ENCODE results near the gene ZCCHC17. TPM values are rescaled to one million over a fixed set of nuclear protein-coding genes. Genes with fewer than 3 reads are reported as not detected.

ZCCHC17 gene
- total and polyA plus RNA-seq, 2 experiments from 2014 or later = 25.9 to 44.3 TPM

GRCh38 chr1:31410871-31411270 lies 114.0 kb downstream of the ZCCHC17 start:
- Histone ChIP-seq H3K4me3 (no peak overlapping the region), H3K36me3 (replicated peaks; ENCODE audit: insufficient read depth, low read depth) (no peaks in the 10 kb centered on the region), H3K4me2 (no peak overlapping the region), H2AFZ (no peak overlapping the region), H3K9me2 (replicated peaks; ENCODE audit: insufficient read depth) (no peaks in the 10 kb centered on the region), H3K27me3 (no peaks in the 10 kb centered on the region), H4K20me1 (ENCODE audit: insufficient read depth, poor library complexity, severe bottlenecking) (no peaks in the 10 kb centered on the region), H3K27ac (no peak overlapping the region), H3K9me3 (ENCODE audit: low read depth) (no peaks in the 10 kb centered on the region), H3K4me1 (ENCODE audit: insufficient read depth) (peaks cover 19% of the 10 kb centered on the region), H3K79me2 (peaks cover 29% of the 10 kb centered on the region)
- TF ChIP-seq EZH2 (IDR thresholded peaks at IDR 0.05; ENCODE audit: borderline replicate concordance) = no peak
- TF ChIP-seq EZH2phosphoT487 (IDR thresholded peaks at IDR 0.05; ENCODE audit: low read depth, severe bottlenecking, unreplicated experiment) = no peak
- TF ChIP-seq CTCF (IDR thresholded peaks at IDR 0.05; ENCODE audit: poor library complexity) = no peak
- no peak for DNase-seq (ENCODE audit: low spot score)
- WGBS (ENCODE audit: low lambda C conversion rate, missing lambda C conversion rate) = 95% methylated on average over 4 of the region's 4 CpGs

DNA sequence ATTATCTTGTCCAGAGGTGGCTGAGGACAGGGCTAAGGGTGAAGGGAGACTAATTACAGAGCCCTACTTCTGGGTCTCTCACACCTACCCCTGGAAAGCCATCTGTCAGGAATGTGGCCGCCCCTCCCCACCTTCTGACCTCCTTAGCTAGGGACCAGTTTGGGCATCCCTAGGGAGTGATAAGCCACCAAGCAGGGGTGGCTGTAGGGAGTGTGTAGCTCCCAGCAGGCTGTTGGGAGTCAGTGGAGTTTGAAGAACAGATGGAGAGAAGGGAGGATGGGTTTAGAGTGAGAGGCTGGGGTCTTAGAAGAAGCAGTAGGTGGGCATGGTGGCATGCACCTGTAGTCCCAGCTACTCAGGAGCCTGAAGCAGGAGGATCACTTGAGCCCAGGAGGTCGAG lies 115.4 kb downstream of the ZCCHC17 start:
- no peak overlapping the region for H3K27ac ChIP-seq
- H3K79me2 ChIP-seq = peaks cover 34% of the 10 kb centered on the region
- no peaks in the 10 kb centered on the region for H3K27me3 ChIP-seq
- peak overlapping the region; percentile 99 for H3K4me3 ChIP-seq
- no peaks in the 10 kb centered on the region for H4K20me1 ChIP-seq (ENCODE audit: insufficient read depth, poor library complexity, severe bottlenecking)
- 68% methylated on average over 2 of the region's 2 CpGs for WGBS (ENCODE audit: low lambda C conversion rate, missing lambda C conversion rate)
- peak overlapping the region; percentile 96 for H3K4me2 ChIP-seq
- TF ChIP-seq EZH2phosphoT487 (IDR thresholded peaks at IDR 0.05; ENCODE audit: low read depth, severe bottlenecking, unreplicated experiment) = no peak
- no peak for TF ChIP-seq EZH2 (IDR thresholded peaks at IDR 0.05; ENCODE audit: borderline replicate concordance)
- TF ChIP-seq CTCF (IDR thresholded peaks at IDR 0.05; ENCODE audit: poor library complexity) = no peak
- H3K9me3 ChIP-seq (ENCODE audit: low read depth) = no peaks in the 10 kb centered on the region
- no peaks in the 10 kb centered on the region for H3K9me2 ChIP-seq (replicated peaks; ENCODE audit: insufficient read depth)
- no peak for DNase-seq (ENCODE audit: low spot score)
- peak overlapping the region; percentile 65 for H2AFZ ChIP-seq
- peaks cover 19% of the 10 kb centered on the region for H3K4me1 ChIP-seq (ENCODE audit: insufficient read depth)
- no peaks in the 10 kb centered on the region for H3K36me3 ChIP-seq (replicated peaks; ENCODE audit: insufficient read depth, low read depth)

GRCh38 chr1:31412732-31413404 lies 116.0 kb downstream of the ZCCHC17 start, which contains the start of gene SERINC2:
Gene SERINC2, plus strand, starts transcription at chr1:31413213. Its CDS starts 53 bp downstream, at chr1:31413266.
- TF ChIP-seq EZH2 (IDR thresholded peaks at IDR 0.05; ENCODE audit: borderline replicate concordance) (no peak), CTCF (IDR thresholded peaks at IDR 0.05; ENCODE audit: poor library complexity) (no peak), EZH2phosphoT487 (IDR thresholded peaks at IDR 0.05; ENCODE audit: low read depth, severe bottlenecking, unreplicated experiment) (no peak)
- no peaks in the 10 kb centered on the region for H3K9me2 ChIP-seq (replicated peaks; ENCODE audit: insufficient read depth)
- peak within 1 kb of the TSS; percentile 98 for H3K27ac ChIP-seq
- H3K27me3 ChIP-seq = no peaks in the 10 kb centered on the region
- H3K36me3 ChIP-seq (replicated peaks; ENCODE audit: insufficient read depth, low read depth) = no peaks in the 10 kb centered on the region
- no peaks in the 10 kb centered on the region for H3K9me3 ChIP-seq (ENCODE audit: low read depth)
- H3K4me1 ChIP-seq (ENCODE audit: insufficient read depth) = peaks cover 19% of the 10 kb centered on the region
- peak; percentile 89 for DNase-seq (ENCODE audit: low spot score)
- H2AFZ ChIP-seq = peak within 1 kb of the TSS; percentile 73
- H4K20me1 ChIP-seq (ENCODE audit: insufficient read depth, poor library complexity, severe bottlenecking) = no peaks in the 10 kb centered on the region
- 4% methylated on average over 35 of the region's 63 CpGs for WGBS (ENCODE audit: low lambda C conversion rate, missing lambda C conversion rate)
- peaks cover 34% of the 10 kb centered on the region for H3K79me2 ChIP-seq
- peak within 1 kb of the TSS; percentile 99 for H3K4me3 ChIP-seq
- peak within 1 kb of the TSS; percentile 96 for H3K4me2 ChIP-seq
